ENCODE data around the gene GNG7. TPM values are rescaled to one million over a fixed set of nuclear protein-coding genes. Genes with fewer than 3 reads are reported as not detected.

GNG7 gene
- total RNA-seq, 1 experiment from 2014 or later: 7.7 TPM

- H3K4me1 Mint-ChIP-seq: peaks cover 9 to 19% of the 10 kb centered on the region in 2 experiments; a peak in 3 of 4 replicates
- Histone ChIP-seq H4K8ac (replicated peaks; ENCODE audit: insufficient read length, low read depth, low read length) (no peak overlapping the region), H4K20me1 (ENCODE audit: control insufficient read depth, insufficient read depth, insufficient read length) (no peaks in the 10 kb centered on the region), H3K9ac (ENCODE audit: extremely low read depth, insufficient read length, low read length) (no peak overlapping the region), H2AFZ (ENCODE audit: low read length) (no peak overlapping the region), H2BK15ac (ENCODE audit: low read depth, low read length) (no peak overlapping the region), H2BK20ac (ENCODE audit: low read depth, low read length, poor library complexity, severe bottlenecking) (no peak overlapping the region), H4K5ac (ENCODE audit: insufficient read length, low read depth, low read length) (no peak overlapping the region), H3K27ac (ENCODE audit: insufficient read length, low read depth, low read length) (no peak overlapping the region), H2AK5ac (ENCODE audit: insufficient read length, low read length) (no peak overlapping the region), H3T11ph (ENCODE audit: low read length) (no peak overlapping the region), H3K18ac (ENCODE audit: insufficient read length, low read depth, low read length) (no peak overlapping the region), H4K91ac (ENCODE audit: insufficient read length, low read depth, low read length) (no peak overlapping the region), H3K27me3 (ENCODE audit: insufficient read depth, low read length) (no peaks in the 10 kb centered on the region), H3K9me3 (ENCODE audit: control insufficient read depth, low read depth, low read length) (no peaks in the 10 kb centered on the region), H3K56ac (ENCODE audit: insufficient read length, low read depth, low read length) (no peak overlapping the region), H3K23me2 (ENCODE audit: insufficient read length, low read depth, low read length, poor library complexity, severe bottlenecking) (no peaks in the 10 kb centered on the region), H3K79me1 (ENCODE audit: insufficient read depth, low read depth, low read length, poor library complexity, severe bottlenecking) (no peaks in the 10 kb centered on the region), H3K4me1 (ENCODE audit: insufficient read depth, low read length) (no peaks in the 10 kb centered on the region), H3K79me2 (ENCODE audit: insufficient read depth, low read length) (no peaks in the 10 kb centered on the region), H2BK12ac (ENCODE audit: insufficient read length, low read depth, low read length) (no peak overlapping the region), H2BK5ac (ENCODE audit: insufficient read length, low read length) (no peak overlapping the region), H3K4me2 (ENCODE audit: insufficient read depth, insufficient read length, low read length) (no peak overlapping the region), H3K23ac (ENCODE audit: insufficient read length, low read depth, low read length) (no peak overlapping the region), H3K14ac (ENCODE audit: insufficient read depth, low read length) (peak overlapping the region; percentile 27; the same call in 1 of the 2 replicates), H3K4ac (ENCODE audit: low read depth, low read length) (no peak overlapping the region), H2BK120ac (ENCODE audit: low read depth, low read length, poor library complexity, severe bottlenecking) (no peak overlapping the region)
- no peak for DNase-seq
- no CpG with 5 or more reads among the region's 5 CpGs for WGBS (ENCODE audit: extremely low coverage, insufficient read length, low lambda C conversion rate)
- 0 out of 2 replicates have a peak, but pooled peaks cover 1% of the 10 kb centered on the region for H3K27me3 Mint-ChIP-seq (ENCODE audit: low read depth)
- no peak overlapping the region for H3K27ac Mint-ChIP-seq
- no peak for TF ChIP-seq CTCF (conservative IDR thresholded peaks at IDR 0.05)
- peaks cover 0 to 3% of the 10 kb centered on the region in 2 experiments; a peak in 2 of 5 replicates for H3K9me3 Mint-ChIP-seq
- H3K36me3 Mint-ChIP-seq (ENCODE audit: insufficient read depth in 1 of 3, low read depth in 3 of 3): no peaks in the 10 kb centered on the region; a peak in 1 of 7 replicates
- no peak overlapping the region for H3K4me3 Mint-ChIP-seq
These were observed 141.3 kb downstream of the GNG7 start for GRCh38 chr19:2561221-2561620.
